ENCODE results near the gene PSMB11. TPM values are rescaled to one million over a fixed set of nuclear protein-coding genes. Genes with fewer than 3 reads are reported as not detected.
"Not testable (repeated sequence)": the region's sequence is repeated elsewhere in the genome, so short reads cannot be mapped to it uniquely, and the experiment has no call there.

PSMB11 gene
- total RNA-seq, 1 experiment from 2014 or later, result not detected

DNA sequence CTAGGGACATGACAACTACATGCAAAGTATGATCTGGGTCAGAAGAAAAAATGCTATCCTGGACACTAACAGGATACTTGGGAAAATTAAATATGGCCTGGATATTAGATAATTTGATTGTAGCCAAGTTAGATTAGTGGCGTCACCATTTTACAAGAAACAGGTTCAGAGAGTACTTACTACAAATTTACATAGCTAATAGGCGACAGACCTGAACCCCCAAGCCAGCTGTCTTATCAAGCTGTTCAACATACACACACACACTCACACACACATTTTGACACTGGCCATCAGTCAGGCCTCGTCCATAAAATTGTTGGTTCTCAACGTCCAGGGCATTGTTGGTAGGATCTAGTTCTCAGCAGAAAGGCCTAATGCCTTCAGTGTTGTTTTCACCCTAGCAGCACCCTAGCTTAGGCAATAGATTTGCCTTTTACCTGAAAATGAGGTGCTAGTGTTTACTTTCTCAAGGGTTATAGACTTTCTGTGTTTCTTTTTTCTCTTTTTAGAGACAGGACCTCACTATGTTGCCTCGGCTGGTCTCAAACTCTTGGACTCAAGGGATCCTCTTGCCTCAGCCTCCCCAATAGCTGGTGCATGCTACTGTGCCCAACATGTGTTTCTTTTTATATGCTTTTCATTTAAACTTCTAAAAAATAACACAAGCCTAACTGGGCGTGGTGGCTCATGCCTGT is 28.8 kb upstream of the PSMB11 start:
- Histone ChIP-seq H3K27me3 (ENCODE audit: insufficient read depth, low read length) (no peaks in the 10 kb centered on the region), H3K4me1 (ENCODE audit: control insufficient read depth in 1 of 2, insufficient read depth in 2 of 2, low read length in 2 of 2) (peaks cover 15 to 32% of the 10 kb centered on the region in 2 experiments), H3K36me3 (ENCODE audit: control insufficient read depth in 1 of 2, insufficient read depth in 2 of 2, low read length in 2 of 2) (no peaks in the 10 kb centered on the region), H3K27ac (ENCODE audit: low read depth, low read length) (no peak overlapping the region), H4K20me1 (ENCODE audit: insufficient read depth) (no peaks in the 10 kb centered on the region), H3K9me3 (ENCODE audit: control insufficient read depth in 1 of 2, insufficient read depth in 1 of 2, low read depth in 1 of 2, low read length in 2 of 2) (no peaks in the 10 kb centered on the region), H2AFZ (ENCODE audit: low read depth, low read length, poor library complexity, severe bottlenecking) (no peak overlapping the region), H3K9me2 (ENCODE audit: insufficient read depth) (no peaks in the 10 kb centered on the region), H3K4me2 (ENCODE audit: low read length) (no peak overlapping the region), H3K9ac (ENCODE audit: low read length) (no peak overlapping the region), H3K4me3 (replicated peaks in 1 of 2; ENCODE audit: low read depth in 1 of 2, low read length in 2 of 2) (no peak overlapping the region), H3K79me2 (ENCODE audit: insufficient read depth, low read length) (no peaks in the 10 kb centered on the region)
- ChIA-PET RAD21 (ENCODE audit: low non-redundant PET in 1 of 2, low total read pairs in 2 of 2, uncharacterized antibody in 2 of 2, unreplicated experiment in 2 of 2) (no interaction called here), POLR2A (no interaction called here), CTCF (interaction anchor here (0.8 to 1.3 kb wide), 2 partner anchors 27 to 43 kb away, joined by 3 to 4 read pairs; no protein-coding TSS in a partner anchor)
- DNase-seq (ENCODE audit: low read depth, low spot score) (no peak), ATAC-seq (no peak)
- BruUV-seq (replicated peaks), result no TSS peak
- intact Hi-C loops (cut with micrococcal nuclease), result no loop called here
- TF ChIP-seq TCF7L2 (IDR thresholded peaks at IDR 0.05; ENCODE audit: borderline replicate concordance, extremely low read depth, insufficient read depth, insufficient read length), result no peak

DNA sequence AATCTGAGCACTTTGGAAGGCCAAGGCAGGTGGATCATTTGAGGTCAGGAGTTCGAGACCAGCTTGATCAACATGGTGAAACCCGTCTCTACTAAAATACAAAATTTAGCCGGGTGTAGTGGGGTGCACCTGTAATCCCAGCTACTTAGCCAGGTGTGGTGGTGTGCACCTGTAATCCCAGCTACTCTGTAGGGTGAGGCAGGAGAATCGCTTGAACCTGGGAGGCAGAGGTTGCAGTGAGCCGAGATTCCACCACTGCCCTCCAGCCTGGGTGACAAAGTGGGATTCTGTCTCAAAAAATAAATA is 28.3 kb upstream of the PSMB11 start:
- ATAC-seq; H3K4me2 ChIP-seq (ENCODE audit: low read length); H3K9me3 ChIP-seq (ENCODE audit: control insufficient read depth in 1 of 2, insufficient read depth in 1 of 2, low read depth in 1 of 2, low read length in 2 of 2); POLR2A ChIA-PET; BruUV-seq (replicated peaks); intact Hi-C loops (cut with micrococcal nuclease); H3K36me3 ChIP-seq (ENCODE audit: control insufficient read depth in 1 of 2, insufficient read depth in 2 of 2, low read length in 2 of 2); H3K9me2 ChIP-seq (ENCODE audit: insufficient read depth); CTCF ChIA-PET; RAD21 ChIA-PET (ENCODE audit: low non-redundant PET in 1 of 2, low total read pairs in 2 of 2, uncharacterized antibody in 2 of 2, unreplicated experiment in 2 of 2); H4K20me1 ChIP-seq (ENCODE audit: insufficient read depth); H3K27ac ChIP-seq (ENCODE audit: low read depth, low read length); H3K27me3 ChIP-seq (ENCODE audit: insufficient read depth, low read length); H3K9ac ChIP-seq (ENCODE audit: low read length); DNase-seq (ENCODE audit: low read depth, low spot score); H3K79me2 ChIP-seq (ENCODE audit: insufficient read depth, low read length); H3K4me3 ChIP-seq (replicated peaks in 1 of 2; ENCODE audit: low read depth in 1 of 2, low read length in 2 of 2); H2AFZ ChIP-seq (ENCODE audit: low read depth, low read length, poor library complexity, severe bottlenecking): not testable (repeated sequence)
- H3K4me1 ChIP-seq (ENCODE audit: control insufficient read depth in 1 of 2, insufficient read depth in 2 of 2, low read length in 2 of 2), result peaks cover 15 to 27% of the 10 kb centered on the region in 2 experiments

- no TSS peak for BruUV-seq (replicated peaks)
- intact Hi-C loops (cut with micrococcal nuclease), result no loop called here
- no peaks in the 10 kb centered on the region for H4K20me1 ChIP-seq (ENCODE audit: insufficient read depth)
- no peak overlapping the region for H3K4me2 ChIP-seq (ENCODE audit: low read length)
- H3K4me3 ChIP-seq (replicated peaks in 1 of 2; ENCODE audit: low read depth in 1 of 2, low read length in 2 of 2), result no peak overlapping the region
- no peaks in the 10 kb centered on the region for H3K9me3 ChIP-seq (ENCODE audit: control insufficient read depth in 1 of 2, insufficient read depth in 1 of 2, low read depth in 1 of 2, low read length in 2 of 2)
- ChIA-PET POLR2A (no interaction called here), RAD21 (ENCODE audit: low non-redundant PET in 1 of 2, low total read pairs in 2 of 2, uncharacterized antibody in 2 of 2, unreplicated experiment in 2 of 2) (no interaction called here), CTCF (interaction anchor here (1.0 to 1.5 kb wide), 2 partner anchors 21 to 42 kb away, joined by 3 read pairs; no protein-coding TSS in a partner anchor)
- no peaks in the 10 kb centered on the region for H3K27me3 ChIP-seq (ENCODE audit: insufficient read depth, low read length)
- no peaks in the 10 kb centered on the region for H3K79me2 ChIP-seq (ENCODE audit: insufficient read depth, low read length)
- peaks cover 3 to 9% of the 10 kb centered on the region in 2 experiments; a peak in 2 of 4 replicates for H3K4me1 ChIP-seq (ENCODE audit: control insufficient read depth in 1 of 2, insufficient read depth in 2 of 2, low read length in 2 of 2)
- no peak for DNase-seq (ENCODE audit: low read depth, low spot score)
- H3K9ac ChIP-seq (ENCODE audit: low read length), result no peak overlapping the region
- H3K9me2 ChIP-seq (ENCODE audit: insufficient read depth), result no peaks in the 10 kb centered on the region
- ATAC-seq, result no peak
- no peak overlapping the region for H3K27ac ChIP-seq (ENCODE audit: low read depth, low read length)
- H2AFZ ChIP-seq (ENCODE audit: low read depth, low read length, poor library complexity, severe bottlenecking), result no peak overlapping the region
- no peaks in the 10 kb centered on the region for H3K36me3 ChIP-seq (ENCODE audit: control insufficient read depth in 1 of 2, insufficient read depth in 2 of 2, low read length in 2 of 2)
- TF ChIP-seq SP1 (IDR thresholded peaks at IDR 0.05; ENCODE audit: low read depth) (no peak), POLR2A (IDR thresholded peaks at IDR 0.05; ENCODE audit: borderline replicate concordance, extremely low read depth, insufficient read depth, insufficient read length) (no peak), CTCF (IDR thresholded peaks at IDR 0.05 in 2 of 3, conservative IDR thresholded peaks at IDR 0.05 in 1 of 3; ENCODE audit: borderline replicate concordance in 1 of 3, insufficient read depth in 1 of 3, low read depth in 2 of 3, low read length in 2 of 3) (no peak), FOSL1 (IDR thresholded peaks at IDR 0.05; ENCODE audit: low read depth) (no peak), RAD21 (IDR thresholded peaks at IDR 0.05; ENCODE audit: low read depth) (no peak), REST (IDR thresholded peaks at IDR 0.05; ENCODE audit: low read depth) (no peak)
These were observed 26.4 kb upstream of the PSMB11 start for GRCh38 chr14:23015618-23016017.
